GM23338 (cell line): ENCODE data around the gene TSC2. TPM values are rescaled to one million over a fixed set of nuclear protein-coding genes. Genes with fewer than 3 reads are reported as not detected.
"Not testable (repeated sequence)": the region's sequence is repeated elsewhere in the genome, so short reads cannot be mapped to it uniquely, and the experiment has no call there.

Source experiments
- ATAC-seq: fragments of 200-7000 bp; cut with Tn5 transposase; 3 replicates; pipeline ENCODE4 v1.9.1; 2020
- DNase-seq: peaks from one replicate; pipeline ENCODE4 v3.0.0-alpha.2; 2015; ENCODE audit warnings: low spot score
- H2AFZ ChIP-seq: fragments of 200-600 bp; sonication (generic); 2 replicates; pipeline ENCODE4 v1.8.0; 2016; ENCODE audit warnings: antibody characterized with exemption, mild to moderate bottlenecking, moderate library complexity
- H3F3A ChIP-seq: fragments of 200-600 bp; sonication (generic); replicated peaks from 2 replicates; pipeline ENCODE4 v1.8.0; 2017; ENCODE audit warnings: antibody characterized with exemption, mixed run types, low read depth
- H3K27ac ChIP-seq: fragments of 200-600 bp; sonication (generic); 2 replicates; pipeline ENCODE4 v1.6.1; 2016; ENCODE audit warnings: low read depth
- H3K27me3 ChIP-seq: fragments of 200-600 bp; sonication (generic); 2 replicates; pipeline ENCODE4 v1.8.0; 2016; ENCODE audit warnings: mild to moderate bottlenecking, mixed run types, moderate library complexity; ENCODE audit not compliant: insufficient read depth
- H3K36me3 ChIP-seq: fragments of 200-600 bp; sonication (generic); 2 replicates; pipeline ENCODE4 v1.8.0; 2016; ENCODE audit warnings: mild to moderate bottlenecking; ENCODE audit not compliant: insufficient read depth
- H3K4me1 ChIP-seq: fragments of 200-600 bp; sonication (generic); 2 replicates; pipeline ENCODE4 v1.8.0; 2016; ENCODE audit warnings: mild to moderate bottlenecking, moderate library complexity; ENCODE audit not compliant: insufficient read depth
- H3K4me2 ChIP-seq: fragments of 200-600 bp; sonication (generic); 2 replicates; pipeline ENCODE4 v1.7.1; 2017; ENCODE audit warnings: mixed run types
- H3K4me3 ChIP-seq: fragments of 200-600 bp; sonication (generic); 2 replicates; pipeline ENCODE4 v1.6.1; 2016; ENCODE audit warnings: mixed run types
- H3K79me2 ChIP-seq: fragments of 200-600 bp; sonication (generic); replicated peaks from 2 replicates; pipeline ENCODE4 v1.8.0; 2017; ENCODE audit warnings: mild to moderate bottlenecking; ENCODE audit not compliant: insufficient read depth
- H3K9me2 ChIP-seq: fragments of 200-600 bp; sonication (generic); 2 replicates; pipeline ENCODE4 v1.8.0; 2017; ENCODE audit not compliant: insufficient read depth
- H4K20me1 ChIP-seq: fragments of 200-600 bp; sonication (generic); replicated peaks from 2 replicates; pipeline ENCODE4 v1.8.0; 2017; ENCODE audit warnings: mild to moderate bottlenecking; ENCODE audit not compliant: insufficient read depth
- H3K27ac Mint-ChIP-seq: 2 replicates; pipeline ENCODE4 v1.8.0; 2020; ENCODE audit warnings: inconsistent platforms, mild to moderate bottlenecking, moderate library complexity, mixed read lengths
- H3K27me3 Mint-ChIP-seq: 3 replicates; pipeline ENCODE4 v1.8.0; 2022; ENCODE audit warnings: low read depth, mild to moderate bottlenecking, moderate library complexity, mixed read lengths, inconsistent platforms; ENCODE audit not compliant: insufficient read depth, poor library complexity
- H3K36me3 Mint-ChIP-seq: 3 replicates; pipeline ENCODE4 v1.8.0; 2021; ENCODE audit warnings: low read depth, mild to moderate bottlenecking, inconsistent platforms, moderate library complexity, mixed read lengths
- H3K4me1 Mint-ChIP-seq: 3 replicates; pipeline ENCODE4 v1.8.0; 2020; ENCODE audit warnings: mild to moderate bottlenecking, inconsistent platforms, mixed read lengths
- H3K4me3 Mint-ChIP-seq: 3 replicates; pipeline ENCODE4 v1.8.0; 2021; ENCODE audit warnings: moderate library complexity, mild to moderate bottlenecking, inconsistent platforms, mixed read lengths
- H3K9me3 Mint-ChIP-seq: 3 replicates; pipeline ENCODE4 v1.8.0; 2020; ENCODE audit warnings: moderate library complexity, mild to moderate bottlenecking, inconsistent platforms, mixed read lengths
- polyA plus RNA-seq: library from polyadenylated mRNA; unstranded; fragments of >200 nt; fragmentation: Nextera tagmentation; extraction: Ambion mirVana; gene quantifications from 2 replicates; pipeline ENCODE4 v1.2.1, GENCODE V29; 2016
- total RNA-seq: library from RNA; depleted of rRNA; stranded (reverse); fragments of >200 nt; shearing (Covaris generic); gene quantifications from 2 replicates; pipeline ENCODE4 v1.2.3, GENCODE V29; 2014

TSC2 gene
- total and polyA plus RNA-seq, 2 experiments from 2014 or later, result 40.5 to 93.0 TPM

DNA sequence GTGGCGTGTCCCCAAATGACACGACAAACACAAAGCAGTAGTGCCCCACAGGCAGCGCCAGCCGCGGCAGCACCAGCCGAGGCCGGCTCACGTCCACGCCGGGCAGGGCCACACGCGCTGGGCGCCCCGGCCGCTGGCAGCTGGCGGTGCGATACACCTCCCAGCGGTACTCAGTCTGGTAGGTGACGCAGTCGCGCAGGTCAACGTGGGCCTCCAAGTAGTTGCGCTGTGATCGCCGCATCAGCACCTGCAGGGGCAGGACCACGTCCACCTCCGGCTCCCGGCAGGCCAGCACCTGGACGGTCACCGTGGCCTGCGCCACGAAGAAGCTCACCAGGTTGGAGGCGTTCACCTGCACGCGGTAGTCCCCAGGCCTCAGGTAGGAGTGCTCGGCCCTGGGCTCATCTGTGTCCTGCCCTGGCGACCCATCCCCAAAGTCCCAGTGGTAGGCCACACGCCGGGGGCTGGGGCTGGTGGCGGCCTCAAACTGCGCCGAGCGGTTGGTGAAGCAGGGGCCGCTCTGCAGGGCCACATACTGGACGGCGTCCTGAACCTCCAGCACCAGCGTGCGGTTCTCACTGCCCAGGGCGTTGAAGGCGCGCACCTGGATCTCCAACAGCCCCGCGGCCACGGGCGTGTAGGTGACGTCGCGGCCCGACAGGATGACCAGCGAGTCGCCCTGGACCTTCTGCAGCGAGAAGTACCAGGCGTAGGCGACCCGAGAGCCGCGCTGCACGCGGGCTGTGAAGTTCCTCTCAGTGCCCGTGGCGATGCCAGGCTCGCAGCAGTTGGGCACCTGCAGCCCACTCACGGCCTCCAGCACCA is 60.9 kb downstream of the TSC2 start:
- not testable (repeated sequence) for H3K27me3 ChIP-seq, H3K4me2 ChIP-seq, H3F3A ChIP-seq, H3K9me3 Mint-ChIP-seq, H3K4me1 Mint-ChIP-seq, H3K27me3 Mint-ChIP-seq, H3K79me2 ChIP-seq, H3K4me3 ChIP-seq, ATAC-seq, H3K9me2 ChIP-seq, DNase-seq, H3K4me1 ChIP-seq, H2AFZ ChIP-seq, H3K4me3 Mint-ChIP-seq, H3K27ac ChIP-seq, H3K27ac Mint-ChIP-seq, H4K20me1 ChIP-seq, H3K36me3 ChIP-seq
- H3K36me3 Mint-ChIP-seq, result peaks cover 11% of the 10 kb centered on the region

DNA sequence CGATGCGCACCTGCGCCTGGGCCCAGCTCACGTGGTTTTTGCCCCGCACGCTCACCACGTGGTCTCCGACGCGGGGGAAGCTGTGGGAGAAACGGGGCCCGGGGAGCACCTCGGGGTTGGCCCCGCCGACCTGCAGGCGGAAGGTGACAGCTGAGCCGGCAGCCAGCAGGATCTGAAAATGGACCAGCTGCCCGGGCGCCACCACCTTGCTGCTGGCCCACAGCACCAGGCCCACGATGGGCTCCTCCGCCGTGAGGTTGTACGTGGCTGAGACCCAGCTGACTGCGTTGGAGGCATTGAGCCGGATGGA is 61.4 kb downstream of the TSC2 start:
- DNase-seq, H3K27me3 Mint-ChIP-seq, H3K4me1 ChIP-seq, H4K20me1 ChIP-seq, H3K4me3 ChIP-seq, H3K27ac Mint-ChIP-seq, H2AFZ ChIP-seq, H3K4me3 Mint-ChIP-seq, H3K36me3 ChIP-seq, H3K27me3 ChIP-seq, H3K79me2 ChIP-seq, H3K4me1 Mint-ChIP-seq, H3K9me2 ChIP-seq, H3K9me3 Mint-ChIP-seq, H3K4me2 ChIP-seq, H3K27ac ChIP-seq, H3F3A ChIP-seq, ATAC-seq: not testable (repeated sequence)
- peaks cover 11% of the 10 kb centered on the region for H3K36me3 Mint-ChIP-seq

DNA sequence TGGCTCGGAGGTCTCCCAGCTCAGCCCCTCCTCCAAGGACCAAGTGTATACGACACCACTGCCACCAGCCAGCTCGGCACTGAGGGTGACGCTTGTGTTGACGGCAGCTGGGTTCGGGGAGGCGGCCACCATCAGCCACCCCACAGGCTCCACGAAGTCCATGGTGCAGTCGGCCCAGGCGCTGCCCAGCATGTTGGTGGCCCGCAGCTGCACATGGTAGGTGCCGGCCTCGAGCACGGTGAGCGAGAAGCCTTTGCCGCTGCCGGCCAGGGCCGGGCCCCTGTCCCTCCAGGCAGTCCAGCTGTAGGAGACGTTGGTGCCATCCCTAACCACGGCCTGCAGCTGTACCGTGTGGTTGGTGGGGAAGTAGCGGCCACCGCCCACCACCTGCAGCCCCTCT is 62.1 kb downstream of the TSC2 start:
- H3K9me2 ChIP-seq, H3K36me3 ChIP-seq, H3K4me2 ChIP-seq, H3K27ac ChIP-seq, H3F3A ChIP-seq, H3K4me3 Mint-ChIP-seq, H3K4me3 ChIP-seq, H3K27me3 Mint-ChIP-seq, H4K20me1 ChIP-seq, ATAC-seq, H3K4me1 Mint-ChIP-seq, H3K27me3 ChIP-seq, H3K4me1 ChIP-seq, H2AFZ ChIP-seq, H3K27ac Mint-ChIP-seq, DNase-seq, H3K79me2 ChIP-seq, H3K9me3 Mint-ChIP-seq: not testable (repeated sequence)
- H3K36me3 Mint-ChIP-seq, result peaks cover 11% of the 10 kb centered on the region

DNA sequence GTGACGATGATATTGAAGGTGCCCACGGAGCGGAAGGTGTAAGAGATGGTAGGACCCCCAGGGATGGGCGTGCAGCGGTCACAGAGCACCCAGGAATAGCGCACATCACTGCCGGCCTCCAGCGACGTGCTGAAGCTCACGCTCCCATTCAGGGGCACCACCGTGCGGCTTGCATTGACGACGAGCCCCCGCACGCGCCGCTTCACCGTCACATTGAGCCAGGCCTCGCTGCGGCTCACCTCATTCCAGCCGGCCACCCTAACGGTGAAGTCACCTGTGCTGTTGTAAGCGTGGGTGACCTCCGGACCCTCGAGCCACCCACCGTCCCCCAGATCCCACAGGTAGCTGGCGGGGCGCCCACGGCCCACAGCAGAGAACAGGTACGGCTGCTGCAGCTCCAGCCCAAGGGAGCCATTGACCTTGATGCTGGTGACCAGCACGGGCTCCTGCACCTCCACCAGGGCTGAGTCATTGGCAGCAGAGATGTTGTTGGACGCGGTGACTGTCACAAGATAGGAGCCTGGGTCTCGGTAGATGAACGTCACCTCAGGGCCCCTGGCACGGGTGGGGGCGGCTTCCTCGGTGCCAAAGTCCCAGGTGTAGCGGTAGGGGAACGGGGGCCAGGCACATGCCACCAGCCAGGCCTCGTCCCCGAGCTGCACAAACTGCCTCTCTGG is 62.7 kb downstream of the TSC2 start:
- ATAC-seq, H3K27ac Mint-ChIP-seq, H3K4me3 ChIP-seq, H3K4me2 ChIP-seq, H3K27me3 Mint-ChIP-seq, H3K9me2 ChIP-seq, H3F3A ChIP-seq, H3K4me1 Mint-ChIP-seq, H3K27ac ChIP-seq, DNase-seq, H3K36me3 Mint-ChIP-seq, H3K27me3 ChIP-seq, H3K4me1 ChIP-seq, H3K79me2 ChIP-seq, H3K9me3 Mint-ChIP-seq, H3K36me3 ChIP-seq, H3K4me3 Mint-ChIP-seq, H4K20me1 ChIP-seq, H2AFZ ChIP-seq: not testable (repeated sequence)

DNA sequence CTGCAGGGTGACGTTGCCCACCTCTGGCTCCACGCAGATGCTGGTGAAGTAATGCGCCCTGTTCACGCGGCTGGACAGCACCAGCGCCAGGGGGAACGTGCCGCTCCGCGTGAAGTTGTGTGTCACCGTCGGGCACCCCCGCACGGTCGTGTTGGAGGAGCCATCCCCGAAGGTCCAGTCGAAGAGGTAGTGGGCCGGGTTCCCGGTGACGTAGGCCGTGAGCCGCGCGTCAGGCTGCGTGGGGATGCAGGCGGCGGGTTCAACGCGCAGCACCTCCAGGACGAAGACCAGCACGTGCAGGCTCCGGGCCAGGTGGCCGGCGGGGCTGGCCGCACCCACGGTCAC is 63.2 kb downstream of the TSC2 start:
- not testable (repeated sequence) for H2AFZ ChIP-seq, H3K4me3 ChIP-seq, H3F3A ChIP-seq, H3K79me2 ChIP-seq, H3K27ac ChIP-seq, H3K9me2 ChIP-seq, DNase-seq, H3K4me2 ChIP-seq, H3K27ac Mint-ChIP-seq, H3K36me3 Mint-ChIP-seq, H3K36me3 ChIP-seq, H3K4me1 Mint-ChIP-seq, ATAC-seq, H3K27me3 Mint-ChIP-seq, H3K4me1 ChIP-seq, H4K20me1 ChIP-seq, H3K9me3 Mint-ChIP-seq, H3K4me3 Mint-ChIP-seq, H3K27me3 ChIP-seq

DNA sequence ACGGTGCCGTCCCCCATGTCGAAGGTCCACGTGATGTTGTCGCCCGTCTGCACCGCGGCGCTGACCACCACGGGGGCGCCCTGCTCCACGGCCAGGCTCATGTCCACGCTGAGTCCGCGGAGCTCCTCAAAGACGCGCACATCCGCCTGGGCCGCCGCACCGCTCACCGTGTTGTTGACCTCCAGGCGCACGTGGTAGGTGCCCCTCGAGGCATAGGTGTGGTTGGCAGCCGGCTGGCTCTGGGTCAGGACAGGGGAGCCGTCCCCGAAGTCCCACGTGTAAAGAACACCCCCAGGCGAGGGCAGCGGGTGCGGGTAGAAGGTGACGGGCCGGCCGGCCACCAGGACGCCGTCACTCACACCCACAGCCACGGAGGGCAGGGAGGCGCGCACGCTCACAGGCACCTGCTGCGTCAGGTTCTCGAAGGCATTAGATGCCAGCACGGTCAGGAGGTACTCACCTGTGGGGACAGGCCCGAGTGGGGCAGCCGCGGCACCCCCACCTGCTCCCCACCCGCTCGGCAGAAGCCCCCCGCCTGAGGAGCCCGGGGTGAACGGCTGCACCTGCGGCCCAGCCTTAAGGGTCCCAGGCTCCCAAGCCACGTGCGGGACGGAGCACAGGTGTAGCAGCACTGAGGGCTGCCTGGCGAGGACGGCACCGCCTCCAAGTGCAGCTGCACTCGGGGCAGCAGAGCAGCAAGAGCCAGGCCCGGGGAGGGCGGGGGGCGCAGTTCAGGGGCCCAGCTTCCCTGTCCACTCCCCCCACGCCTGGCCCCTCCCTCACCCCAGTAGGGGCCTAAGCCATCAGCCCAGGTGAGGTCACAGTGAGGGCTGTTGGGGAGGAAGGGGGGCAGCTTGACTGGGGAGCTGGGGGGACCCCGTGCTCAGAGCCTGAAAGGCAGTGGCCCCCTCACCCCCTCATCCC is 63.9 kb downstream of the TSC2 start:
- H3K27ac ChIP-seq, H3K4me1 ChIP-seq, H3K4me1 Mint-ChIP-seq, H4K20me1 ChIP-seq, H2AFZ ChIP-seq, H3K4me3 Mint-ChIP-seq, H3F3A ChIP-seq, H3K27me3 ChIP-seq, H3K9me3 Mint-ChIP-seq, H3K79me2 ChIP-seq, H3K36me3 ChIP-seq, DNase-seq, H3K9me2 ChIP-seq, H3K4me3 ChIP-seq, H3K4me2 ChIP-seq, H3K27ac Mint-ChIP-seq, H3K27me3 Mint-ChIP-seq, H3K36me3 Mint-ChIP-seq, ATAC-seq: not testable (repeated sequence)
